ENCODE measurements around the gene AP4E1.
"Not testable (repeated sequence)": the region's sequence is repeated elsewhere in the genome, so short reads cannot be mapped to it uniquely, and the experiment has no call there.

The AP4E1 gene

GRCh38 chr15:51037474-51037873 lies 129.0 kb downstream of the AP4E1 start:
- not testable (repeated sequence) for DNase-seq

GRCh38 chr15:51038162-51038973 lies 129.9 kb downstream of the AP4E1 start:
- no peak for DNase-seq

GRCh38 chr15:51038974-51039319 lies 130.5 kb downstream of the AP4E1 start:
- no peak for DNase-seq

GRCh38 chr15:51044037-51044727 lies 135.7 kb downstream of the AP4E1 start:
- DNase-seq, result no peak

GRCh38 chr15:51046016-51046415 lies 137.5 kb downstream of the AP4E1 start:
- no peak for DNase-seq

- no peak for DNase-seq
Observed at GRCh38 chr15:51046799-51047449, 138.4 kb downstream of the AP4E1 start.

GRCh38 chr15:51048308-51048707 lies 139.8 kb downstream of the AP4E1 start:
- no peak for DNase-seq

GRCh38 chr15:51049081-51049480 lies 140.6 kb downstream of the AP4E1 start:
- no peak for DNase-seq

- DNase-seq, result no peak
Observed at GRCh38 chr15:51051776-51052175, 143.3 kb downstream of the AP4E1 start.

DNA sequence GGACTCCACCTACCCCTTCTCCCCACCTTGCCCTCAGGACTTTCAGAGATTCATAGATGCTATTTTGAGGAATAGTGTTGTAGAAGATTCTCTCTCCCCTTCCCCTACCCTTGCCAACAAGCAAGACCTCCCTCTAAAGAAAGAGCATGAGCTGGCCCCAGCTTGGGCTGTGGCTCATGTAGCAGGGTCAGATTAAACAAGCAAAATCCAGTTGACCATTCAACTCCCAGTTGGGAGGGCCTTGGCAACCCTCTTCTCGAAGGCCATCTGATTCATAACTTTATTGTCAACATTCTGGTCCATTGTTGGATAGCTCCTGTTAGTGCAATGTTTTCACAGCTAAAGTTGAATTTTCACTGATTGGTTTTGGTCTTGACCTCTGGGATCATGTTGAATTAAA lies 145.1 kb downstream of the AP4E1 start:
- no peak for DNase-seq

- DNase-seq, result no peak
Observed at GRCh38 chr15:51054535-51054934, 146.1 kb downstream of the AP4E1 start.

All from stimulated activated CD4-positive, alpha-beta T cell treated with anti-CD3 and anti-CD28 coated beads, Interleukin-15, amount 100 ng/mL, for 24 hours (primary cell).